HG03066 (cell line): ENCODE data around the gene LPO.

Experiments
- ATAC-seq: cut with Tn5 transposase; IDR thresholded peaks from one replicate; pipeline ENCODE4 v1.9.1; 2021; ENCODE audit warnings: low read depth; ENCODE audit not compliant: unreplicated experiment

Gene LPO

DNA sequence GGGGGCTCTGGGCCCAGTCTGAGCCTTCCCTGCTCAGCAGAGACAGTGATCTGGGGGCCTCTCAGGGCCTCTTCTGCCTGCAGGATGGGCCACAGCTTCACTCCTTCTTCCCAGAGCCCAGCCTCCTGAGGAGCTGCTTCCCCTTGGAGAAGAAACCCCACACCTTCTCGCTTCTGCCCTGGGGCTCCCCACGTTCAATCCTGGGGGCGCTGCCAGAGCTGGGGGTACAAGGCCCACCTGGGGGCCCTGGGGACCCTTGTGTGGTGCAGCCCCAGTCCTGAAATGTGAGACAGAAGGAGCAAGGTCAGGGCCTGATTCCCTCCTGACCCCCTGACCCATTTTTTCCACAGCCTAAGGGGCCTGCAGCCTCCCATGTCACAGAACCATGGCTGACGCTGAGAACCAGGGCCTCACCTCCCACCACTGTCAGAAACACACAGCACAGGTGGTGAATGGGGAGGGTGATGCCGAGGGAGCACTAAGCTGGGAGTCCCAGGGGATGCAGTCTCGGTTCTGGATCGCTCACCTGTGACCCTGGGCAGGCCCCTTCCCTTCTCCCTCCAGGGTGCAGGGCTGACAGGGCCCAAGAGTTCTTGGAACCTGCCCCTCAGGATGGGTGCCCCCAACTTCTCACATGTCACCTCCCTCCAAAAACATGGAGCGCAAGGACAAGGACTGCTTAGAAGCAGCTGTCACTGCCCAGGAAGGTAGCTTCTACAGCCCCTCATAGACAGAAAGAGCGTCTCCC is 64.0 kb downstream of the LPO start:
- ATAC-seq = no peak

DNA sequence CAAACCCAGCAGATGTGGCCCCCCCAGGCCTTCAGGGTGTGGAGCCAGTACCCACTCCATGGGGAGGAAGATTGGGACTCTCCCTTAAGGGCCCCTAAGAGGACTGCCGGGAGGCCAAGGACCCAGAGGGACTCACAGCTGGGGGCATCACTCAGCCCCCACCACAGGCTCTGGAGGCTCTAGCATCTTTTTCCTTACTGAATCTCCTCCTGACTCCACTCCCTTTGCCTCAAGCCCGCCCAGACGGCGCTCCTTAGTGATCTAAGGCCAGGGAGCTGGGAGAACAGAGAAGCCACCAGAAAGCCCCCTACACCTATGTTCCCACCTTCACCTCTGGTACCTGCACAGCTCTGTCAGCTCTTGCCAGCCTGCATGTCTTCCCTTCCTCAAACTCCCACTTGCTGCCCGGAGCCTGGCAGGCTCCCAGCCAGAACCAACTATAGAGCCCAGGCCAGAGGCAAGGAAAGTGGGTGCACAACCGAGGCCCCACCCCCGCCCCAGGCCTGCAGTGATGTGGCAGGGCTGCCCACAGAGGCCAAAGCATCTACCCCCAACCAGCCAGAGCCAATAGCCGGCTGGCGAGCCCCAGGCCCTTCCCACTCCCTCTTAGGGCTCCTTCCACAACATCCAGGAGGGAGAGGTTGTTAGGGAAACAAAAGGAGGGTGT is 64.7 kb downstream of the LPO start:
- ATAC-seq = no peak

DNA sequence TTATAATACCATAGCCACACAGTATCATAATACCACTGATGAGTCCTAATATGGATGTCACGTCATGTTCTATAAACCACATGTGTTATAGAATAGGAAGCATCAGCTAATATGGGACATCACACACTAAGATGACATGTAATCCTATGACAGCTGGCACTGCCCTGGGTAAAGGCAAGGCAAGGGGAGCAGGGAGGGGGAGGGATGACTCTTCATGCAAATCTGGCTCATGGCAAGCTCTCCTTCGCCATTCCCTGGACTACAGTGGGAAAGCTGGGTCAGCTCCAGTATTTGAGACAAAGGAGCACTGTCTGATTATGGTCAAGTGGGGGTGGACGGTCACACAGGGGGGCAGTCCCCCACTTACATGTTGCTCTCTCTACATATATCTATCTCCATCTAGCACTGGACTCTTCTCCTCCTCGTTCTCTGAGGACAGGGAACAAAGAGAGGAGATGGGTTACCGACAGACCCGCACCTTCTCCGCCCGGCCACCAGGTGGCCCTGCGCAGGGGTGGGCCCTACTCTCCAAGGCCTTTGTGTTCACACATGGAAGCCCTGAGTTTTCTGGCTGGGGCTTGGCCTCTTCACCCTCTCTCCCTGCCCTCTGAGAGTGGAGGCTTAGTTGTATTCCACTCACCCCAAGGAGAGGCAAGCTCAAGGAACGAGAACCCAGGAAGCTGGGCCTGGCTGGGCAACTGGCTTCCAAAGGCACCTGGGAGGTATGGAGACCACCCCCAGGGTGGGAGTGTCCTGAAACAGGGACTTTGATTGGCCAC is 65.8 kb downstream of the LPO start:
- ATAC-seq = no peak

DNA sequence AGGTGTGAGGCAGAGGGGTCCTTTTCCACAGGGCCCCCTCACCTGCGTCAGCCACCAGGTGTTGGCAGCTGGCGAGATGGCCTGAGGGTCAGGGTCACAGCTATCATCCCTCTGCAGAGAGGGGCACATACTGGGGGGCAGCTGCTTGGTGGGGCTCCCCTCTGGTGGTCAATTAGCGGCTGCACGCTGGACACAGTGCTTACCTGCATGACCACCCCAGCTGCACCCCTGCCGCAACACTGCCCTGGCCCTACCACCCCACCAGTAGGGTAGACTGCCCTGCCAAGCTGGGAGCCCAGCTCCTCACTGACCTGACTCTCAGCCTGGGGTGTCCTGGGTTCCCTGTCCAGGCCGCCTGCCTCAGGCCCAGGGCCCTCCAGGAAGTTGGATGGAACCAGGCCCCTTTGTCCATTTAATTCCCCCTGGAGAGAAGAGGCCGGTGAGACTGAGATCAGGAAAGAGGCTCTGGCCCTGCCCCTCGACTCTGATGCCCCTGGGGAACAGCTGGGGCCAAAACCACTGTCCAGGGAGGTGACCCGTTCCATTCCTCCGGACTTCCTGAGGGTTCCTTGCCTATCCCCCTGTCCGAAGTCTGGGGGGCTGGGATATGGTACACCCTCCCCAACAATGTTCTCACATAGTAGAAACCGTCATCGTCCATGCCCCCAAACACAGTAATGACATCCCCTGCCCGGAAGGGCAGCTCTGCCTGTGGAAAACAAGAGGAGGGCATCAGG is 66.5 kb downstream of the LPO start:
- no peak for ATAC-seq

DNA sequence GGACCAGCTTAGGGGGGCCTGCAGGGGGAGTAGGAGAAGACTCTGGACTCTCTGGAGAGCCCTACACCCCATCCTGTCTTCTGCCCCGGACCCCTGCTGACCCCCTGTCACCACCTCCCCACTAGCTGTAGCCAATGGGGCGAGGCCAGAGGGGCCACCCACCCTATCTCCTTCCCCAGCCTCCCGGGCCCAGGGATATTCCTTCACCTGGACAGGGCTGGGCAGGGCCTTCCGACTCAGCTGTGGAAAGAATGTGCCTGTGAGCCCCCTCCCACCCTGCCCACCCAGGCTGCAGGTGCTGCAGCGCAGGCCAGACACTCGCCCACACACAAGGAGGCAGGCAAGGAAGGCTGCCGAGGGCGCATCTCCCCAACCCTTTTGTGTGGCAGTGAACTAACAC is 67.2 kb downstream of the LPO start:
- no peak for ATAC-seq

DNA sequence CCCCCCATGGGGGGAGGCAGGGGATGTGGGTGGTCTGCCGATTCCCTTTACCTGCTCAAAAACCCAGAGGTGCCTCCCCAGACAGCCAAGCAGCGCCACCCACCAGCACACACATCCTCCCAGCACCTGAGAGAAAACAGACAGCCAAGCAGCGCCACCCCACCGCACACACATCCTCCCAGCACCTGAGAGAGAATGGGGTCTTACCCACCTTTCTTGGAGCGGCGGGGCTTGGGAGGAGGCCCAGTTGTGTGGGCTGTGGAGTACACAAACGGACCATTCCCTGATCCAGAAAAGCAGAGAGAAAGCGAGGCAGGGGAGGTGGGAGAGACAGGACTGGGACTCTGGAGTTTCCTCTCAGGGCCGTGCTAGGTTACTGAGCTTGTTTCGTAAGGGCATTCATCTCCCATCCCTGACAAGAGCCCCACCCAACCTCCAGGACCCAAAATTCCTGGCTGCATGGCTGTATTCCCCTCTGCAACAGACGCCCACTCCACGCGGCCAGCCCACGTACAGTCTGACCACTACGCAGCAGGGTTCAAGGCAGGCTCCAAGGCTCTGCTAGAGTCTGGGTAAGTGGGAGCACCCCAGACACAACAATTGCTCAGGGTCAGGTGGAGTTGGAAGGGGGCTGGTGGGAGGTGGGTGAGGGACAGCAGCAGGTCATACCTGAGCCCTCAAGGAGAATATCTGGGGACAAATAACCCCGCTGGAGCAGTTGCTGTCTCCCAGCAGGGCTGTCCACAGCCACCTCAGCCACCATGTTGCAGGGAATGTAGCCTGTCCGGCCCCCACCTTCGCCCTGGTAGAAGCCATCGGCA is 68.0 kb downstream of the LPO start:
- no peak for ATAC-seq

DNA sequence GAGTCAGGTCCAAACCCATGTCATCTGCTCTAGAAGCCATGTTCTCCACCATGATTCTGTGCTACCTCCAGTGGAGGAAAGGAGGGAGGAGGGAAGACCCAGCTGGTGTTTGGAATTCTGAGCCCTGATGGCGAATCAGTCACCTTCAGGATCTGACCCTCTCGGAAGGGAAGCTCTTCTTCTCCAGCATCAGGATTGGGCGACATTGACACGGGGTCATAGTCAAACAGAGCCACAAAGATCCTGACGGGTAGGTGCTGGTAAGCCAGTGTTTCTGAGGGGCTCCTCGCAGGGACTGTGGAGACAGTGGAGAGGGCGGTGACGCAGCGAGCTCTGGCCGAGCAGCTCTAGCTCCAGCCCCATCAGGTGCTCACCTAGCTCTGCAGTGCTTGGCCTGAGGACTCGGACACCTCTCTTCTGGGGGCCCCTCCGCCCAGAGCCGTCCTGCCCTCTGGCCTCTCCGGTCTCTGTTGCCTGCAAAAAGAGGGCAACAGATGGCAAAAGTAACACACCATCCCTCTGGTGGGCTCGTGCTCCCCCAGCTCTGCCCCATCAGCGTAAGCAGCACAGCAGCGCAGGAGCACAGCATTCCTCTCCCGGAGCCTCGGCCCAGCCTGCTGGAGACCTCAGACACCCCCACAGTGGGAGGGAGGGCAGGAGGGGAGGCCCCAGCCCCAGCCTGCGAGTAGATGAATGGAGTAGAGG is 69.2 kb downstream of the LPO start:
- no peak for ATAC-seq

DNA sequence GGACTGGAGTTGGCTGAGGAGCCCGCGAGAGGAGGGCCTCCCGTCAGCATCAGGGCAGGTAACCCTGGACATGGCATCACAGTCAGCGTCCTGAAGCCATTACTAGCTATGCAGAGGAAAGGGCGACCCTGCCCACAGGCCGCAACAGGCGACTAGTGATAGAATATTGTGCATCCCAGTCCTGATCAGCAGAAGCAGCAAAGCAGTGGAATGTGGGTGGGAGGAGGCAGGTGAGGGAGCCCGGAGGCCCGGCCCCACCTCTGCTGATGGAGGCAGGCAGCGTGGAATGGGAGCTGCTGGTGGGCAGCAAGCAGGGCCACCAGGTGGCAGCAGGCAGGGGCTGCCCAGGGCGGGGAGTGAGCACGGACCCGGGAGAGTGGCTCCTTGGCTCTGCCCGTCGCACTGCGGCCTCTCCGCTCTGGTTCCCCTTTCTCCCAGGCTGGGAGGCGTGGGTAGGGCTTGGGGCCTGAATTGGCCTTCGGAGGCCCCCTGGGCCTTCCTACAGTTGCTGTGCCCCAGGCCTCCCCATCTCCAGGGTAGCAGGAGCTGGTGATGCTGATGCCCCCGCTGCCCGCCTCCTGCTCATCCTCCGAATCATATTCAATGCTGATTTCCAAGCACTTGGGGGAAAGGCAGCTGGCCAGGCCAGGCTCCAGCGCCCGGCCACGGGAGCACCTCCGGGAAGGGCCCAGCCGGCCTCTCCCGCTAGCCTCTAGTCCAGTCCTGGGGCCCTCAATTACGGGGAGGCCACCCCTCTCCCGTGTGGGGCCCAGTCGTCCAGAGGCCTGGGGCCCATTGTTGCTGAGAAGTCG is 70.0 kb downstream of the LPO start:
- no peak for ATAC-seq

DNA sequence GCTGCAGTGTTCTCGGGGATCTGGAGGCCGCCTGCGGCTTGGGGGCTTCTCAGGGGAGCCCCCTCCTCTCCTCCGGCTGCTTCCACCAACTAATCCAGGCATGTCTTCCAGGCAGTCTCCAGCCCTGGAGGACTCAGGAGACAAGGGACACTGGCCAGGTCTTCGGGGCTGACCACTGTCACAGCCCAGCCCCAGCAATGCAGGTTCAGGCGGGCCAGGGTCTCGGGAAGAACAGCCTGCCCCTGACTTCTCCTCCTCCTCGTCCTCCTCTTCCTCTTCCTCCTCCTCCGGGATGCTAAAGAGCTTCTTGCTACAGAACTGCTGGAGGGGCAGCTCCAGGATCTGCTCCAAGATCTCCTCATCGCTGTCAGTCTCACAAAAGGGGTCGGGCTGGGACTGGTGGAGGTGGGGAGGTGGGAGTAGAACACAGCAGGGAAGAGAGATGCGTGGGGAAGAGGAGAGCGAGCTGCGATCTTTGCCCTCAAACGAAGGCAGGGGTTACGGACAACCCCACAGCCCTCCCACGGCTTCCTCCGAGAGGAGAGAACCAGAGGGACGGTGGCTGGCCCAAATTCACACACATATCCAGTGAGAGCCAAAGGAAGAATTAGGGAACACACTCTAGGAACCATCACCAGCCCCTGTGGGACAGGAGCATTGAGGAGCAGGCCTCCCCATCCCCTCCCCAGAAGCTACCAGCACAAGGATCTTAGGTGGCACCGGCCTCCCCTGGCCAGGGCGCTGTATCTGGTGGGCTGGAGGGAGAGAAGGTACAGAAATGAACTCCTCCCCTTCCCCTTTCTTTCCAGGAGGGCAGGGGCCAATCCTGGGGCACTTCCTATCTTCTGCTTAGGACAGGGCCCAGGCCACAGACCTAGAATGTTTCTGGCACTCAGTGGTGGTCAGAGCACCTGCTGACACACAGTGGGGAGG is 70.9 kb downstream of the LPO start:
- ATAC-seq = no peak

DNA sequence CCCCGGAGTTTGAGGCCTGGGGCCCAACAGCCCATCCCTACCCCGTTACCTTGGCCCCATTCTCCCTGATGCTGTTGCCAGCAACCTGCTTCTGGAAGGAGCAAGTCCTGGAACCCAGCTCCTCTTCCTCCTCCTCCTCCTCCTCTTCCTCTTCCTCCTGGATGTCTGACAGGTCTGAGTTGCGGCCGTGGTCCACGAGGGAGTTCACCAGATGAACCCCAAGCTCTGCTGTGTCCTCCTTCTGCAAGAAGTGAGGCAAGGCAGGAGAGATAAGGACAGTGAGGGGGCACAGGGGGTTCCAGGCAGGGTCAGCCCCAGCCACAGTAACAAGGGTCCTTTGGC is 71.5 kb downstream of the LPO start:
- no peak for ATAC-seq

DNA sequence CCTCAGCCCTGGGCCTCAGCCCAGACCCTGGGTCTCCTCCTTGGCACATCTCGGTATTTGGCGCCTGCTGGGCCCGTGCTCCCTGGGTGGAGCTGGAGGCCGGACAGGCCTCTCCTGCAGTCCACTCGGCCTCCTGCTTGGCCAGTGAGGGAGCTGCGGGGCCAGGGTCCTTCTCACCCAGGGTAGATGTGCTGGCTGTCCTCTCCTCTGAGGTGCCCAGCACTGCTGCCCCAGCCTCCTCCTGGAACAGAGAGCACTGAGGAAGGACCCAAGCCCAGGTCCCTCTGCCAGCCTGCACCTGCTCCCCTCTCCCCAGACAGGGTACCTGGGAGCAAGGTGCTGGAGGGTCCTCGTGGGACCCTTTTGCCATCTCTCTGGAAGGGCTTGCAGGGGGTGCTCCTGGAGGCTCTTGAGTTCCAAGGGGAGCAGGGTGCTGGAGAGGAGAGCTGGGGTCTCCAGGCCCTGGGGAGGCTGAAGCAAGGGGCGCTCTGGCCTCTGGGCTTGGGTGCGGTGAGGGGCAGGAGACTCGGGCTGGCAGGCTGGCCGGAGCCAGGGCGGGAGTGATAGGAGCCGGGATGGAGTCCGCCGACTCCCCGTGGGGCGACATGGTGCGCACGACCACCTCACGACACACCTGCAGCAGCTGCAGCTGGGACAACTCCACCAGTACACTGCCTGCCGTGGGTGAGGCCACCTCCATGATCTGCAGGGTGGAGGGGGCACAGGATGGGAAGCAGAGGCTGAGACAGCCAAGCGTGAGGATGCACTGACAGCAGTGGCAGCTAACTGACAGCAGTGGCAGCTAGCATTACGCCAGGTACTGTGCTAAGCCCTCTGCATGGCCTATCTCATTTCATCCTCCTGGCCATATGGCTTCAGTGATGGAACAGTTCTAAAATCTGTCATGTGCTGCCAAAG is 72.4 kb downstream of the LPO start:
- no peak for ATAC-seq

DNA sequence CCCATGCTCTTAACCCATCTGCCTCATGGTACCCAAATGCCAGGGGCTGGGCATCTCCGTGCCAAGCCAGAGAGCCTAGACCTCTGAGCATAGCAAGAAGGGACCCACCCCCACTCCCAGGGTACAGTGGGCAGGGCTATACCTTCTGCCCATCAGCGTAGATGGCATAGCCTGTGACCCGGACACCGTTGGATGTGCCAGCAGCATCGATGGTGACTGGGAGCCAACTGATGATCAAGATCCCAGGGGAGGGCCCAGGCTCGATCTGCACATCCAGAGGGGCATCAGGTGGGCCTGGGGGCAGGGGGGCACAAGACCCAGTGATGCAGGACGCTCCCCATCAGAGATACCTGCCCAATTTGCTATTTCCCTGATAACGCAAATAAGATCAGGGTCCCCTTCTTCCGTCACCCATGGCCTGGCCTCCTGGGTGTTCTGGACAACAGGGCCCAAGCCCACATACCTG is 73.1 kb downstream of the LPO start:
- no peak for ATAC-seq

DNA sequence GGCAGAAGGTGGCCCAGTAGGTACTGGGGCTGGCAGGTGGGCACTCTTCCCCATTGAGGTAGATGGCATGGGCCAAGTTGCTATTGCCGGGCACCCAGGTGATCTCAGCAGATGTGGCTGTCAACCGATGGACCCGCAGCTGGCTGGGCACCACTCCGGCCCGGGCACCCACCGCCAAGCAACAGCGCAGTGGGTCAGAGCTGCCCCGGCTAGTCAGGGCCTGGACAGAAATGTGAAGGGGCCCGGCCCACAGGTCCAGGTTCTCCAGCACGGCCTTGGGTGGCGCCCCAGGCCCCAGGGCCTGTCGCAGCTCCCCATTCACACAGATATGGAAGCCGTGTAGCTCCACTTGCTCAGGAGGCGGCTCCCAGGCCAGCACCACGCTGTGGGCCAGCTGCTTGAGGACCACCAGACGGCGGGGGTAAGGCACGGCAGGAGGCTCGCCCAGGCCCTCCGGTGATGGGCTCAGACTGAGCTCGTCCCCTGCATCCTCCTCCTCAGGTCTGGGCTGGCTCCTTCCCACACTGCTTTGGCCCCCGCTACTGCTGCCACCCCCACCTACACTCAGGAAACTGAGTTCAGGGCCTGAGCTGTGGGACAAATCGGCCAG is 73.7 kb downstream of the LPO start:
- ATAC-seq = no peak

DNA sequence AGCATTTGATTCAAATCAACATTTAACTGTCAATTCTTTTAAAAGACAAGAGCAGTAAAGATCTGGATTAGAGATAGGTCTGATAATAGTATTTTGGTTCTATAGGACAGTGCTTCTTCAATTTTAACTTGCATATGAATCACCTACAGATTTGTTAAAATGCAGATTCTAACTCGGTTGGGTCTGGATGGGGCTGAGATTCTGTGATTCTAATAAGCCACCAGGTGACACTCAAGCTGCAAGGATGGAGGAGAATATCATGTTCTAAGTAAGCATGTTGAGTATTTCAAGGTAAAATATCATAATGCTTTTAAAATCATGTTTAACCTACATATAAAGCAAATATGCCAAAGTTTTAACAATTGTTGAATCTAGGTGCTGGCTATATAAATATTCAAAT is 74.4 kb downstream of the LPO start:
- no peak for ATAC-seq

DNA sequence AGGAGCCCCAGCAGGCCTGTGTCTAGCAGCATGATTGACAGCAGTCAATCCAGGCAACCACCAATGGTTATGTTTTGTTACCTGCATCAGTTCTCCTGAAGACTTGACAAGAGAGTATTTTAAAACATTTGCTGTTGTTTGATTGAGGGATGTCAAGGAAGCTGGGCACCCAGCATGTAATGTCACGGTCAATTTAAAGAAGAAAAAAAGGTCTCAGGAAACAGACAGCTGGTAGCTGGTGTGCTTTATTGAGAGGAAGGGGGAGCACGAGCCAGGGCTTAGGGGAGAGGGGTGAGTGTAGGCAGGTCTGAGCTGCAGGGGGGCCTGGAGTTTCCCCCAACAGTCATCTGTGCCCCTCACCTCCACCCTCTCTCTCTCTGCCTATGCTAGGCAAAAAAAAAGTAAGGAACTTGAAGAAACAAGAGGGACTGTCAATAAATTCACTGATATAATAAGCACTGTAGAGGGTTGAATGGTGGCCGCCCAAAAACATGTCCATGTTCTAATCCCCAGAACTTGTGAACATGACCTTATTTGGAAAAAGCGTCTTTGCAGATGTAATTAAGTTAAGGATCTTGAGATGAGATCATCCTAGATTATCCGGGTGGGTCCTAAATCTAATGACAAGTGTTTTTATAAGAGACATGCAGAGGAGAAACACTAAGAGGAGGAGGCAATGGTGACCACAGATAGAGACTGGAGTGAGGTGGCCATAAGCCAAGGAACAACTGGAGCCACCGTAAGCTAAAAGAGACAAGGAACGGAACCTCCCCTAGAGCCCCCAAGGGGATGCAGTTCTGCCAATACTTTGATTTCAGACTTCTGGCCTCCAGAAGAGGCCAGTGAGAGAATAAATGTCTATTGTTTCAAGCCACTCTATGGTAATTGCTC is 75.7 kb downstream of the LPO start:
- ATAC-seq = no peak
